ENCODE data around the gene KCNQ1OT1.

DNA sequence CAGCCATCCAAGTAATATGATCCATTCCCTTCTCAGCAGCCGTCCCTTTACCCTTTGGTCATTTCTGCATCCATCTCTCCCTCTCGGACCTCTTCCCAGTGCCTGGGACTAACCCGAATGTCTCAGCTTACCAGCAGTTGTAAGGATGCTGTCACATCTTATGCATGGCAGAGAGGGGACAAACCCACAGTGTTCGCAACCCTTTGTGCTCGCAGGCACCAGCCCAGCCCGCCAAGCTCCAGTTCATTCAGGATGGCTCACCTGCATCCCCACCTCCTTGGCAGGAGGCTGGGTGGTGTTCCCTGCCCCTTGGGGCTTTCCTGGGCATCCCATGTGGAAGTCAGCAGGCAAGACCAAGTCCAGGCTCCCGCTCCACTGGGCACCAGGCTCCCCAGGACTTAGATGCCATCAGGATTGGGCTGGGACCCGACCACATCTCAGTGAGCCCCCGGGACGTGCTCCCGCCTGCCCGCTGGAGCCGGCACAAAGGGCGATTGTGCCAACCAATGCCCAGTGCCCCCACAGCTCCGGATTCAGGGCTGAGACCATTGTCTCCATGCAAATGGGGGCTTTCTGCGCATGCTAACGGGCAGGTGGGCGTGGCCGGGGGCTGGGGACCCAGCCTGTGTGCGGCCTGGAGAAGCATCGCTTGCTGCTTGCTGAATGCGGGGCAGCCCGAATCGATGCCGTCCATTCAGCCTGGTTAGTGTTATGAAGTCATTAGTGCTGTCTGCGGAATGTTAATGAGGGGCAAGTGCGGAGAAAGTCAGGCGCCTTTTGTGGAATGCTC lies 108.6 kb downstream of the KCNQ1OT1 start:
- TF ChIP-seq, protein P1, sequence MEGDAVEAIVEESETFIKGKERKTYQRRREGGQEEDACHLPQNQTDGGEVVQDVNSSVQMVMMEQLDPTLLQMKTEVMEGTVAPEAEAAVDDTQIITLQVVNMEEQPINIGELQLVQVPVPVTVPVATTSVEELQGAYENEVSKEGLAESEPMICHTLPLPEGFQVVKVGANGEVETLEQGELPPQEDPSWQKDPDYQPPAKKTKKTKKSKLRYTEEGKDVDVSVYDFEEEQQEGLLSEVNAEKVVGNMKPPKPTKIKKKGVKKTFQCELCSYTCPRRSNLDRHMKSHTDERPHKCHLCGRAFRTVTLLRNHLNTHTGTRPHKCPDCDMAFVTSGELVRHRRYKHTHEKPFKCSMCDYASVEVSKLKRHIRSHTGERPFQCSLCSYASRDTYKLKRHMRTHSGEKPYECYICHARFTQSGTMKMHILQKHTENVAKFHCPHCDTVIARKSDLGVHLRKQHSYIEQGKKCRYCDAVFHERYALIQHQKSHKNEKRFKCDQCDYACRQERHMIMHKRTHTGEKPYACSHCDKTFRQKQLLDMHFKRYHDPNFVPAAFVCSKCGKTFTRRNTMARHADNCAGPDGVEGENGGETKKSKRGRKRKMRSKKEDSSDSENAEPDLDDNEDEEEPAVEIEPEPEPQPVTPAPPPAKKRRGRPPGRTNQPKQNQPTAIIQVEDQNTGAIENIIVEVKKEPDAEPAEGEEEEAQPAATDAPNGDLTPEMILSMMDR (IDR thresholded peaks at IDR 0.05) = no peak
- TF ChIP-seq POLR2A (IDR thresholded peaks at IDR 0.05) = no peak
- TF ChIP-seq EP300 (IDR thresholded peaks at IDR 0.05) = no peak
